Keratinocyte (primary cell): ENCODE results near the gene NCLN. TPM values are rescaled to one million over a fixed set of nuclear protein-coding genes. Genes with fewer than 3 reads are reported as not detected.

Experiments used
- DNase-seq: peaks from one replicate; pipeline ENCODE4 v3.0.0-alpha.2; 2011; ENCODE audit warnings: low read depth, missing footprints, low spot score
- FAIRE-seq: peaks from 2 replicates; lab custom pipeline; 2011; peaks lifted over from hg19 to GRCh38; lab: Jason Lieb, UNC
- H2AFZ ChIP-seq: 2 replicates; pipeline ENCODE4 v1.6.0; 2012; ENCODE audit warnings: low read length, control low read depth, inconsistent platforms; ENCODE audit not compliant: control insufficient read depth
- H3K27ac ChIP-seq: 2 replicates; pipeline ENCODE4 v1.5.1; 2011; ENCODE audit warnings: low read length; ENCODE audit not compliant: control insufficient read depth, insufficient read depth
- H3K27me3 ChIP-seq: 3 replicates; pipeline ENCODE4 v1.6.0; 2011; ENCODE audit warnings: low read length; ENCODE audit not compliant: control insufficient read depth, insufficient read depth; ENCODE audit errors: extremely low read depth
- H3K36me3 ChIP-seq, 2 experiments: 2 replicates in 1 of 2; 3 replicates in 1 of 2; pipeline ENCODE4 v1.5.1; 2011; ENCODE audit warnings: low read length in 2 of 2, mild to moderate bottlenecking in 1 of 2; ENCODE audit not compliant: control insufficient read depth in 2 of 2, insufficient read depth in 2 of 2; ENCODE audit errors: extremely low read depth in 1 of 2
- H3K4me1 ChIP-seq: 3 replicates; pipeline ENCODE4 v1.5.1; 2011; ENCODE audit warnings: low read length; ENCODE audit not compliant: control insufficient read depth, insufficient read depth; ENCODE audit errors: extremely low read depth
- H3K4me2 ChIP-seq: 3 replicates; pipeline ENCODE4 v1.6.0; 2011; ENCODE audit warnings: low read depth, low read length; ENCODE audit not compliant: control insufficient read depth, insufficient read depth; ENCODE audit errors: extremely low read depth
- H3K4me3 ChIP-seq, 3 experiments: fragments of 200-600 bp in 1 of 3; sonication (generic) in 1 of 3; 2 replicates in 2 of 3; 3 replicates in 1 of 3; pipeline ENCODE4 v1.5.1; 2011 to 2016; ENCODE audit warnings: low read length in 3 of 3, mild to moderate bottlenecking in 3 of 3, control low read depth in 2 of 3, inconsistent platforms in 1 of 3, low read depth in 1 of 3, mixed read lengths in 1 of 3, mixed run types in 1 of 3, moderate library complexity in 1 of 3; ENCODE audit not compliant: control insufficient read depth in 2 of 3, insufficient read depth in 2 of 3; ENCODE audit errors: extremely low read depth in 1 of 3
- H3K79me2 ChIP-seq: 2 replicates; pipeline ENCODE4 v1.6.0; 2012; ENCODE audit warnings: low read length; ENCODE audit not compliant: control insufficient read depth, insufficient read depth
- H3K9ac ChIP-seq: 3 replicates; pipeline ENCODE4 v1.6.0; 2011; ENCODE audit warnings: low read length; ENCODE audit not compliant: control insufficient read depth, insufficient read depth; ENCODE audit errors: extremely low read depth
- H3K9me1 ChIP-seq: 3 replicates; pipeline ENCODE4 v1.6.0; 2011; ENCODE audit warnings: low read length; ENCODE audit not compliant: control insufficient read depth, insufficient read depth; ENCODE audit errors: extremely low read depth
- H3K9me3 ChIP-seq: 2 replicates; pipeline ENCODE4 v1.5.1; 2012; ENCODE audit warnings: low read depth, low read length; ENCODE audit not compliant: control insufficient read depth
- H4K20me1 ChIP-seq: 3 replicates; pipeline ENCODE4 v1.6.0; 2011; ENCODE audit warnings: low read length; ENCODE audit not compliant: control insufficient read depth, insufficient read depth; ENCODE audit errors: extremely low read depth
- EZH2 ChIP-seq: IDR thresholded peaks from one replicate; pipeline ENCODE4 v1.6.1; 2012; ENCODE audit warnings: inconsistent platforms, mild to moderate bottlenecking, low read length, moderate library complexity
- dilution Hi-C: fragments of 300-500 bp; cut with MboI; formaldehyde crosslinking; loops from one replicate; pipeline ENCODE4 v1.7.0; 2020; ENCODE audit warnings: low sequenced_read_pairs; ENCODE audit not compliant: extremely low pct_ligation_motif_present
- polyA plus RNA-seq, 5 experiments: library from polyadenylated mRNA; depleted of rRNA in 3 of 5; stranded (reverse) in 3 of 5; stranded (forward) in 1 of 5; unstranded in 1 of 5; fragments of >200 nt; gene quantifications; 1 replicate in 1 of 5; 2 replicates in 3 of 5; 3 replicates in 1 of 5; pipeline versions ENCODE4 v1.2.1 to v1.2.3, GENCODE V29; 2011 to 2012; ENCODE audit warnings: missing spikeins in 2 of 5, low read depth in 1 of 5, low replicate concordance in 1 of 5
- TF ChIP-seq, protein P1 (sequence below), 3 experiments: IDR thresholded peaks in 1 of 3; conservative IDR thresholded peaks in 1 of 3; optimal IDR thresholded peaks in 1 of 3; 2 replicates in 2 of 3; 3 replicates in 1 of 3; pipeline versions ENCODE3 to v1.5.1; 2011; ENCODE audit warnings: low read length in 3 of 3, mild to moderate bottlenecking in 3 of 3, moderate library complexity in 2 of 3, control low read depth in 1 of 3, inconsistent platforms in 1 of 3; ENCODE audit not compliant: insufficient read depth in 2 of 3; ENCODE audit errors: extremely low read depth in 1 of 3

Gene NCLN
- polyA plus RNA-seq, 1 donor (not counting 4 experiments of a cell fraction or from before 2014, with no cell fraction given) = 40.5 TPM

DNA sequence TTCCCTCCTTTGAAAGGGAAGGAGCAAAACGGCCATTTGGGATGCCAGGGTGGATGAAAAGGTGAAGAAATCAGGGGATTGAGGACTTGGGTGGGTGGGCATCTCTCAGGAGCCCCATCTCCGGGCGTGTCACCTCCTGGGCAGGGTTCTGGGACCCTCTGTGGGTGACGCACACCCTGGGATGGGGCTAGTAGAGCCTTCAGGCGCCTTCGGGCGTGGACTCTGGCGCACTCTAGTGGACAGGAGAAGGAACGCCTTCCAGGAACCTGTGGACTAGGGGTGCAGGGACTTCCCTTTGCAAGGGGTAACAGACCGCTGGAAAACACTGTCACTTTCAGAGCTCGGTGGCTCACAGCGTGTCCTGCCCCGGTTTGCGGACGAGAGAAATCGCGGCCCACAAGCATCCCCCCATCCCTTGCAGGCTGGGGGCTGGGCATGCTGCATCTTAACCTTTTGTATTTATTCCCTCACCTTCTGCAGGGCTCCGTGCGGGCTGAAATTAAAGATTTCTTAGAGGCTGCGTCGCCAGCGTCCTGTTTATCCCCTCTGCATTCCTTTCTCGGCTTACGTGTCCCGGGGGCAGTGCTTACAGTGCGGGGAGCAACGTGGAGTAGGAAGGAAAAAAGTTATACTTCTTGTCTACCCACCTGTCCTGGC is 22.4 kb upstream of the NCLN start:
- FAIRE-seq = peak; percentile 44
- no peaks in the 10 kb centered on the region for H3K9me3 ChIP-seq
- no peak overlapping the region for H3K4me2 ChIP-seq
- no peak overlapping the region for H3K9ac ChIP-seq
- H3K79me2 ChIP-seq = peaks cover 3% of the 10 kb centered on the region
- dilution Hi-C loops = no loop called here
- H3K27ac ChIP-seq = no peak overlapping the region
- H4K20me1 ChIP-seq = no peaks in the 10 kb centered on the region
- H2AFZ ChIP-seq = no peak overlapping the region
- no peak overlapping the region for H3K4me3 ChIP-seq
- peaks cover 30 to 50% of the 10 kb centered on the region in 2 experiments for H3K36me3 ChIP-seq
- H3K9me1 ChIP-seq = no peaks in the 10 kb centered on the region
- no peaks in the 10 kb centered on the region for H3K27me3 ChIP-seq
- peaks cover 11% of the 10 kb centered on the region for H3K4me1 ChIP-seq
- TF ChIP-seq, protein P1, sequence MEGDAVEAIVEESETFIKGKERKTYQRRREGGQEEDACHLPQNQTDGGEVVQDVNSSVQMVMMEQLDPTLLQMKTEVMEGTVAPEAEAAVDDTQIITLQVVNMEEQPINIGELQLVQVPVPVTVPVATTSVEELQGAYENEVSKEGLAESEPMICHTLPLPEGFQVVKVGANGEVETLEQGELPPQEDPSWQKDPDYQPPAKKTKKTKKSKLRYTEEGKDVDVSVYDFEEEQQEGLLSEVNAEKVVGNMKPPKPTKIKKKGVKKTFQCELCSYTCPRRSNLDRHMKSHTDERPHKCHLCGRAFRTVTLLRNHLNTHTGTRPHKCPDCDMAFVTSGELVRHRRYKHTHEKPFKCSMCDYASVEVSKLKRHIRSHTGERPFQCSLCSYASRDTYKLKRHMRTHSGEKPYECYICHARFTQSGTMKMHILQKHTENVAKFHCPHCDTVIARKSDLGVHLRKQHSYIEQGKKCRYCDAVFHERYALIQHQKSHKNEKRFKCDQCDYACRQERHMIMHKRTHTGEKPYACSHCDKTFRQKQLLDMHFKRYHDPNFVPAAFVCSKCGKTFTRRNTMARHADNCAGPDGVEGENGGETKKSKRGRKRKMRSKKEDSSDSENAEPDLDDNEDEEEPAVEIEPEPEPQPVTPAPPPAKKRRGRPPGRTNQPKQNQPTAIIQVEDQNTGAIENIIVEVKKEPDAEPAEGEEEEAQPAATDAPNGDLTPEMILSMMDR (optimal IDR thresholded peaks at IDR 0.05 in 1 of 3, IDR thresholded peaks at IDR 0.05 in 1 of 3, conservative IDR thresholded peaks at IDR 0.05 in 1 of 3; ENCODE audit: extremely low read depth in 1 of 3, insufficient read depth in 2 of 3, low read length in 3 of 3) = peak; percentile 88 to 95 (median 93)
- no peak for TF ChIP-seq EZH2
- no peak for DNase-seq

DNA sequence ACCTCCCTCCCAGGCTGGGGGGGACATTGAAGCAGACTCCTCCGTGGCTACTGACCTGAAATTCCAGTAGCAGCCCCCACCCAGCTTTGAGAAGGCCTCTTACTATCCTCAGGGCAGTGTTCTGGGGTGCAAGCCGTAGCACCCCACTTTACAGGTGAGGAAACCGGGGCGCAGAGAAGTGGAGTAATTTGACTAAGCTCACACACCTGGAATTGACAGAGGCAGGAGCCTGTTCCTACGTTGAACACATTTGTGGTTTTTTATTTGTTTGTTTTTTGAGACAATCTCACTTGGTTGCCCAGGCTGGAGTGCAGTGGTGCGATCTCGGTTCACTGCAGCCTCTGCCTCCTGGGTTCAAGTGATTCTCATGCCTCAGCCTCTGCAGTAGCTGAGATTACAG is 21.8 kb upstream of the NCLN start:
- Histone ChIP-seq H3K9me3 (no peaks in the 10 kb centered on the region), H3K79me2 (peaks cover 3% of the 10 kb centered on the region), H3K4me3 (no peak overlapping the region), H3K36me3 (peaks cover 30 to 50% of the 10 kb centered on the region in 2 experiments), H4K20me1 (no peaks in the 10 kb centered on the region), H3K9me1 (no peaks in the 10 kb centered on the region), H3K27ac (no peak overlapping the region), H3K4me1 (peaks cover 11% of the 10 kb centered on the region), H3K4me2 (no peak overlapping the region), H3K9ac (no peak overlapping the region), H3K27me3 (no peaks in the 10 kb centered on the region), H2AFZ (no peak overlapping the region)
- TF ChIP-seq, protein P1 (optimal IDR thresholded peaks at IDR 0.05 in 1 of 3, IDR thresholded peaks at IDR 0.05 in 1 of 3, conservative IDR thresholded peaks at IDR 0.05 in 1 of 3; ENCODE audit: extremely low read depth in 1 of 3, insufficient read depth in 2 of 3, low read length in 3 of 3) = no peak
- no peak for TF ChIP-seq EZH2
- FAIRE-seq = no peak
- DNase-seq = no peak
- dilution Hi-C loops = no loop called here
